ENCODE data around the gene CUL4B. TPM values are rescaled to one million over a fixed set of nuclear protein-coding genes. Genes with fewer than 3 reads are reported as not detected.

Gene CUL4B
- total RNA-seq, 1 experiment from 2014 or later, result 99.8 TPM

DNA sequence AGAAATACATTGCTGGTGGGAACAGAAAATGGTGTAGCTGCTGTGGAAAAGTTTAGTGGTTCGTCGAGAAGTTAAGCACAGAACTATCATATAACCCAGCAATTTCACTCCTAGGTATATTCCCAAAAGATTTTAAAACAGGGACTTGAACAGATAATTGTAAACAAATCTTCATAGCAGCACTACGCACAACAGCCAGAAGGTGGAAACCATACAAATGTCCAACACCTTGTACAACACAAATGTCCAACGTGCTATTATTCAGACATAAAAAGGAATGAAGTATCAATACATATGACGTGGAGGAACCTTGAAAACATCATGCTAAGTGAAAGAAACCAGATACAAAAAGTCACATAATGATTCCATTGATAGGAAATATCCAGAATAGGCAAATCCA lies 37.9 kb downstream of the CUL4B start:
- no peaks in the 10 kb centered on the region; the same call in 1 of the 2 replicates for H3K36me3 ChIP-seq (ENCODE audit: control insufficient read depth, insufficient read depth, low read length)
- no peaks in the 10 kb centered on the region for H3K27me3 ChIP-seq (ENCODE audit: control insufficient read depth, insufficient read depth, low read length)
- no TSS peak for BruUV-seq (replicated peaks)
- intact Hi-C loops (cut with micrococcal nuclease; ENCODE audit: unreplicated experiment), result no loop called here
- no peak for DNase-seq (ENCODE audit: low read depth, low spot score)
- no peak for ATAC-seq
- H3K4me1 ChIP-seq (ENCODE audit: control insufficient read depth, insufficient read depth, low read length), result no peaks in the 10 kb centered on the region
- no peak for TF ChIP-seq POLR2AphosphoS5 (IDR thresholded peaks at IDR 0.05; ENCODE audit: low read depth, low read length)
- TF ChIP-seq SIN3A (IDR thresholded peaks at IDR 0.05; ENCODE audit: borderline replicate concordance, insufficient read depth, low read depth, low read length), result no peak
- no peak for TF ChIP-seq REST (IDR thresholded peaks at IDR 0.05; ENCODE audit: insufficient read depth in 1 of 2, low read depth in 2 of 2, low read length in 1 of 2)
- TF ChIP-seq, protein P1, sequence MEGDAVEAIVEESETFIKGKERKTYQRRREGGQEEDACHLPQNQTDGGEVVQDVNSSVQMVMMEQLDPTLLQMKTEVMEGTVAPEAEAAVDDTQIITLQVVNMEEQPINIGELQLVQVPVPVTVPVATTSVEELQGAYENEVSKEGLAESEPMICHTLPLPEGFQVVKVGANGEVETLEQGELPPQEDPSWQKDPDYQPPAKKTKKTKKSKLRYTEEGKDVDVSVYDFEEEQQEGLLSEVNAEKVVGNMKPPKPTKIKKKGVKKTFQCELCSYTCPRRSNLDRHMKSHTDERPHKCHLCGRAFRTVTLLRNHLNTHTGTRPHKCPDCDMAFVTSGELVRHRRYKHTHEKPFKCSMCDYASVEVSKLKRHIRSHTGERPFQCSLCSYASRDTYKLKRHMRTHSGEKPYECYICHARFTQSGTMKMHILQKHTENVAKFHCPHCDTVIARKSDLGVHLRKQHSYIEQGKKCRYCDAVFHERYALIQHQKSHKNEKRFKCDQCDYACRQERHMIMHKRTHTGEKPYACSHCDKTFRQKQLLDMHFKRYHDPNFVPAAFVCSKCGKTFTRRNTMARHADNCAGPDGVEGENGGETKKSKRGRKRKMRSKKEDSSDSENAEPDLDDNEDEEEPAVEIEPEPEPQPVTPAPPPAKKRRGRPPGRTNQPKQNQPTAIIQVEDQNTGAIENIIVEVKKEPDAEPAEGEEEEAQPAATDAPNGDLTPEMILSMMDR (IDR thresholded peaks at IDR 0.05), result peak; percentile 6; the same call in 1 of the 2 replicates
- TF ChIP-seq TCF7L2 (IDR thresholded peaks at IDR 0.05; ENCODE audit: low read depth, low read length), result no peak
- no peaks in the 10 kb centered on the region for H3K9me3 ChIP-seq (ENCODE audit: control insufficient read depth, insufficient read depth, low read depth, low read length)
- ChIA-PET CTCF (no interaction called here), POLR2A (no interaction called here)
- no peak overlapping the region for H3K4me3 ChIP-seq (ENCODE audit: low read depth in 2 of 2, low read length in 2 of 2)
- H3K27ac ChIP-seq (ENCODE audit: low read length), result no peak overlapping the region
- in situ Hi-C loops (cut with HindIII; ENCODE audit: low pct_unique_long_range_greater_than_20kb, low sequenced_read_pairs), result no loop called here

- Histone ChIP-seq H3K27ac (ENCODE audit: low read length) (no peak overlapping the region), H3K4me3 (ENCODE audit: low read depth in 2 of 2, low read length in 2 of 2) (no peak overlapping the region), H3K36me3 (ENCODE audit: control insufficient read depth, insufficient read depth, low read length) (no peaks in the 10 kb centered on the region; the same call in 1 of the 2 replicates), H3K9me3 (ENCODE audit: control insufficient read depth, insufficient read depth, low read depth, low read length) (no peaks in the 10 kb centered on the region), H3K4me1 (ENCODE audit: control insufficient read depth, insufficient read depth, low read length) (no peaks in the 10 kb centered on the region), H3K27me3 (ENCODE audit: control insufficient read depth, insufficient read depth, low read length) (no peaks in the 10 kb centered on the region)
- ChIA-PET POLR2A (interaction anchor here (0.6 kb wide), 1 partner anchor 101 kb away, joined by 3 read pairs; no protein-coding TSS in a partner anchor), CTCF (no interaction called here)
- no TSS peak for BruUV-seq (replicated peaks)
- no peak for TF ChIP-seq SIN3A (IDR thresholded peaks at IDR 0.05; ENCODE audit: borderline replicate concordance, insufficient read depth, low read depth, low read length)
- no peak for TF ChIP-seq REST (IDR thresholded peaks at IDR 0.05; ENCODE audit: insufficient read depth in 1 of 2, low read depth in 2 of 2, low read length in 1 of 2)
- no peak for TF ChIP-seq TCF7L2 (IDR thresholded peaks at IDR 0.05; ENCODE audit: low read depth, low read length)
- TF ChIP-seq, protein P1 (IDR thresholded peaks at IDR 0.05), result no peak
- no peak for TF ChIP-seq POLR2AphosphoS5 (IDR thresholded peaks at IDR 0.05; ENCODE audit: low read depth, low read length)
- ATAC-seq (no peak), DNase-seq (ENCODE audit: low read depth, low spot score) (no peak)
- in situ Hi-C loops (cut with HindIII; ENCODE audit: low pct_unique_long_range_greater_than_20kb, low sequenced_read_pairs) (no loop called here), intact Hi-C loops (cut with micrococcal nuclease; ENCODE audit: unreplicated experiment) (no loop called here)
These were observed 42.8 kb downstream of the CUL4B start for GRCh38 chrX:120517936-120518335.
